GM21515 (cell line): ENCODE measurements around the gene CHST13.

Source experiments
- ATAC-seq: cut with Tn5 transposase; IDR thresholded peaks from one replicate; pipeline ENCODE4 v1.9.1; 2021; ENCODE audit not compliant: unreplicated experiment

The CHST13 gene

DNA sequence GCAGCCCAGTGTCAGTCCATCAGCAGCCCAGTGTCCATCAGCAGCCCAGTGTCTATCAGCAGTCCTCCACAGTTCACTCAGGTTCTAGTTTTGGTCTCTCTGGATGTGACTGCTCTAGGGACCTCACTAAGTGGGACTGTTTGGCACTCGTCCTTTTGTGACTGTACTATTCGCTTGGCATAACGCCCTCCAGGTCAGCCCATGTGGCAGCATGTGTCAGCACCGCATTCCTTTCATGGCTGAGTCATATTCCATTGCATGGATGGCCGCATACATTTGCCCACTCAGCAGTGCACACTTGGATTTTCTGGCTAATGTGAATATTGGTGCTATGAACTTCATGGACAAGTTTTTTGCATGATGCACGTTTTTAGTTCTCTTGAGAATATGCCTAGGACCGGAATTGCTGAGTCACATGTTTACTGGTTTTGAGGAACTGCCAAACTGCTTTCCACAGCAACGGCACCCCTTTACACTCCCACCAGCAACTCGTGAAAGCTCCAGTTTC is 16.4 kb downstream of the CHST13 start:
- ATAC-seq: no peak

DNA sequence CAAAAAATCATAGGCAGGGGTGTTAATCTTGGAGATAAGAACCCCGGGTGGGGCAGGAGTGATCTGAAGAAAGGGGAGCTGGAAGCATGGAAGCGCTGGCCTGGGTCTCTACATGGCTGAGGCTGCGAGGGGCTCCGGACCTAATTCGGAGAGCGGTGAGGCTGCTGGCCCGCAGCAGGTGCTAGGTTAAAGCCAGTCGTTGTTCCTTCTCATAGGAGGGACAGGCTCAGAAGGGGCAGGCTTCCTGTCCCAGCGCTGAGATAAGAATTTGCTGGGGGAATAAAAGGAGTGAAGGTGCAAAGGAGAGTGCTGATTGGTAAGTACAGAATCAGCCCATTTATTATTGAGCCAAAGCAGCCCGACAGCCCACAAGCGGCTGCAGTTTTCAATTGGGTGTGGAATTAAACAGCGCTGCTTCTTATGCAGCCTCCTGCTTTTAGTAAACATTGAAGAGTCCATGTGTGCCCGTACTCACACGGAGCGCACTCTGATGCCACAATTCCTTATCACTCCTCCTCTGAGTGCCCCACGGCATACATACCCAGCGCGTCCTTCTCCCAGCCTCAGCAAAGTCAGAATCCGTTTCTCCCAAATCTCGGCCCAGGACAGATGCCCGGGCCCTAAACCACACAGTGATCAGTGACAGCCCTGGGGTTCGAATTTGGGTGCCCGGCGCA is 17.1 kb downstream of the CHST13 start:
- ATAC-seq: no peak

DNA sequence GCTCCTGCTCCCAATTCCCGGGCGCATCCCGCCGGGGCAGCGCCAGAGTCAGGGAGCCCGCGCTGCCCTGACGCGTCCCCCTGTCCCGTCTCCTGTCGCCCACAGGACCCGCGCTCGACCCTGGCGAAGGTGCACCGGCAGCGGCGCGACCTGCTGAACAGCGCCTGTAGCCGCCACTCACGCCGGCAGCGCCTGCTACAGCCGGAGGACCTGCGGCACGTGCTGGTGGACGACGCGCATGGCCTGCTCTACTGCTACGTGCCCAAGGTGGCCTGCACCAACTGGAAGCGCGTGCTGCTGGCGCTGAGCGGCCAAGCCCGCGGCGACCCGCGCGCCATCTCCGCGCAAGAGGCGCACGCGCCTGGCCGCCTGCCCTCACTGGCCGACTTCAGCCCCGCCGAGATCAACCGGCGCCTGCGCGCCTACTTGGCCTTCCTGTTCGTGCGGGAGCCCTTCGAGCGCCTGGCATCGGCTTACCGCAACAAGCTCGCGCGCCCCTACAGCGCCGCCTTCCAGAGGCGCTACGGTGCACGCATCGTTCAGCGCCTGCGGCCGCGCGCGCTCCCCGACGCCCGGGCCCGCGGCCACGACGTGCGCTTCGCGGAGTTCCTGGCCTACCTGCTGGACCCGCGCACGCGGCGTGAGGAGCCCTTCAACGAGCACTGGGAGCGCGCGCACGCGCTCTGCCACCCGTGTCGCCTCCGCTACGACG is 17.8 kb downstream of the CHST13 start:
- no peak for ATAC-seq

DNA sequence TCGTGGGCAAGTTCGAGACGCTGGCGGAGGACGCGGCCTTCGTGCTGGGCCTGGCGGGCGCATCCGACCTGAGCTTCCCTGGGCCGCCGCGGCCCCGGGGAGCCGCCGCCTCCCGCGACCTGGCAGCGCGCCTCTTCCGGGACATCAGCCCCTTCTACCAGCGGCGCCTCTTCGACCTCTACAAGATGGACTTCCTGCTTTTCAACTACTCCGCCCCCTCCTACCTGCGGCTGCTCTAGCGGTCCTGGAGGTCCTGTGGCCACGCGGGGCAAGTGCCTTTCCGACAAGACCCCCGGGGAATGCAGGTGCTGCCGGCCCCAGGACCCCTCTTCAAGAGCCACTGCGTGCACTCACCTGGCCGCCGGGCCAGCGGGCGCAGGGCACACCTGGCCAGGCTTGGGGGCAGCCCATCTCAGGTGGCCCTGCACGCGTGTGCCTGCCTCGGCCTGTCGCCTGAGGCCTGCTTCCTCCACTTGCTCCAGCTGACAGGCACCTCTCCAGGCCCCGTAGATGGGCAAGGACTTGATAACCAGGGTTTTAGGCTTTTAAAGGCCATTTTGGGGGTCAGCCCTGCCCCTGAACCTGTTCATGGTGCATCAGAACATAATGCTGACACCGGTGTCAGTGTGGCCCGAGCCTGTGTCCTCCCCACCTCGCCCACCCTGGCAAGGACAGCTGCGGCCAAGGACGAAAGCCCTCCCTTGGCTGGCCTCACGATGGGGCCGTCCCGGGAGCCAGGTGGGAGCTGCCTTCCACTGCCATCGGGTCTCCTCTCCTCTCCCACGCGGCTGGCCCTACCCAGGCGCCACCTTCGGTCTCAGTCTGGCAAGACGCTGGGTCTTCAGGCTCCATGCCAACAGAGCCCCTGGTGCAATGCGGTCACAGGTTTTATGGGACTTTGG is 18.6 kb downstream of the CHST13 start:
- no peak for ATAC-seq

DNA sequence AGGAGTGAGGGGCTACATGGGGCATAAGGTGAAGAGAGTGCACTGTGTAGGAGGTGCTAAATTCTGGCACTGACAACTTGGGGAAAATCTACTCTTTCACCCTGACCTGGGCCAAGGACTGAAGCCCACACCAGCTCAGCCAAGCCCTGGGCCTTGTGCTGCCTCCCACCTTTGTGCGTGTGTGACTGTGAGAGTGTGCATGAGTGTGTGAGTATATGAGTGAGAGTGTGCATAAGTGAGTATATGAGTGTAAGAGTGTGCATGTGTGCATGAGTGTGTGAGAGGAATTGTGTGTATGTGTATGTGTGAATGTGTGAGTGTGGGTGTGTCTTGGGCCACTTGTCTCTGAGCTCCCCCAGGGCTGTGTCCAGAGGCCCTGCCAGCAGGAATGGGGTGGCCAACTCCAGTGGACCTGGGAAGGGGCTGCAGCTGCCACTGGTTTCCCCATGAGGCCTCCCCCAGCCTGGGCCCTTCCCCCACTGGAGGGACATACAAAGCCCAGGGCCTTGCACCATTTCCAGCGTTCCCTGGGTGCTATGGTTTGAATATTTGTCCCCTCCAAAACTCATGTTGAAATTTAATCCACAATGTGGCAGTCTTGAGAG is 19.6 kb downstream of the CHST13 start:
- ATAC-seq: no peak

DNA sequence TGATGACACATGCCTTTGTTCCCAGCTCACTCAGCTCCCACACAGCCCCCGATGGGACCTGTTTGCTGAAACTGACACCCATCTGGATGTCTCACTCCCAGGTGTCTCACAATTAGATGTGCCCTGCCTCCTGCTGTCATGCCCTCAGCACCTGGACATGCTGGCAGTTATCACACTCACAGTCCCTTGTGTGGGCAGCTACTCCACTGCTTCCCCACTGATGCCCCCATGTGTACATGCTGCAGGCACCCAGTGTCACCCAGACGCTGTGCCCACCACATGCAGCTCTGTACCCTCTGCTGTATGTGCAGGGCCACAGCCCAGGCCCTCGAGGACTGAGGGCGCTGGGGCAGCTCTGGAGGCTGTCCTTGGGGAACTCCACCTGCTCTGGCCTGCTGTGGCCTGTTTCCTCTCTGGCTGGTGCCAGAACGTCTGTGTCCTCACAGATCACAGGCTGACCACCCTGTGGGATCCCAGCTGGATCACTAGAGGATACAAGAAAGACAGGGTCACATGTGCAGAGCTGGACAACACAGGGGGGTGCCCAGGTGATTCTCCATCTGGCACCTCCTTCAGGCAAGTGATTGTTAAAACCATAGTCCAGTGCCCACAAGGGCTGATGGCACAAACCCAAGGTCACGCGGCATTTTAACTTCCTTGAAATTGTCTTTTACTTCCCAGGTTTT is 20.8 kb downstream of the CHST13 start:
- ATAC-seq: no peak

DNA sequence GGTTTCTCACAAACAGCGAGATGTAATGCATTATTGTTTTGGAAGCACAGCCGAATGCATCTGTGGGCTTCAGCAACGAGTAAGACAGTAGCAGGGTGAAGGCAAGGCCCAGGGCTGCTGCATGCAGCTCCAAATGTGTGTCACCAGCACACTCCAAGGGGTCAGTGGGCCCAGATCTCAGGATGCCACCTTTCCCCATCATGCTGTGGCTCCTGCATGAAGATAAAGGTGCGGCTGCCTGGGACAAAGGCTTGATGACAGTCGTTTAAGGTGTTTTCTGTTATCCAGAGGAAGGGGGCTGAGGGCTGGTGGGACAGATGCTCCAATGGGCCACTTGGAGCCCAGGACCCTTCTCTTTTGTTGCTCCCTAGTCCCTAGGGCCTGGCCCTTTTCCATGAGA is 21.6 kb downstream of the CHST13 start:
- no peak for ATAC-seq

DNA sequence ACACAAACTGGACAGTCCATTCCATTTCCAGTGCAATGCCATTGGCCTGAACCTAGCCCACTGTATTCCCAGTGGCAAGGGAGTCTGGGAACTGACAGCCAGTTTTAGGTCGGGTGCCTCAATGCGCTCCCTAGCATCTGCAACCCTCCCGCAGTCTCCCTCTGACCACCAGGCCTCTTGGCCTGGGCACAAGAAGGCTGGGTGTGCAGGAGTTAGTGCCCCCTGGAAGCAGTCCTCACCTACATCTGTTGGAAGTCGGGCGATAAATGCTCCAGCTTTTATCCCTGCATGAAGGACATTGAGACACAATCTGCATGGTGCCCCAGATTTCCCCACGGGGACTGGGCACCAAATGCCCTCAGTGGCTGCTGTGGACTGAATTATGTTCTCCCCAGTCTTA is 22.1 kb downstream of the CHST13 start:
- no peak for ATAC-seq

DNA sequence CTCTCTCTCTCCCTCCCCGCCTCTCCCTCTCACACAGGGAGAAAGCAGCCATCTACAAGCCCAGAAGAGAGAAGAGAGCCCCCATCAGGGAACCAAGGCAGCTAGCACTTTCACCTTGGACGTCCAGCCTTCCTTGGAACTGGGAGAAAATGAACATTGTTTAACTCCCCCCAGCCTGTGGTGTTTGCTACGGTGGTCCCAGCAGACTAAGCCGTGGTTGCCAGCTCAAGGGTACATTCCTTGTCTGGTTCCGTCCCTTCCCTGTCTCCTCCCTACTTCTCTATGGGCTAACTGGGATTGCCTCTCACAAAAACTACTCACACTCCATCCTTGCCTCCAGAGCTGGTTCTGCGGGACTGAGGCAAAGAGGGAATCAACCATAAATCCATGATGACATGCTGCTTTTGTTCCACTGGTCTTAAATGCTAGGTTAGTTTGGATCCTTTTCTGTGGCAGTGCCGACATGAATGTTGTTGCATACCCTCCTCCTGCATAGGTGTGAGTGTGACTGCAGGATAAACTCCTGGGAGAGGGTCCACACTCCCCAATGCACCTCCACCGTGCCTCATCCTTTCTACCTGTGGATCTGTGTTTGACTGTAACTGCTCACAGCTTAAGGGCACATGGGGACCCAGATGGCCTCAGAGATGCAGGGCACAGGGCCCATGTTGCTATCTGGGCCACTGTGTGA is 22.7 kb downstream of the CHST13 start:
- ATAC-seq: no peak

DNA sequence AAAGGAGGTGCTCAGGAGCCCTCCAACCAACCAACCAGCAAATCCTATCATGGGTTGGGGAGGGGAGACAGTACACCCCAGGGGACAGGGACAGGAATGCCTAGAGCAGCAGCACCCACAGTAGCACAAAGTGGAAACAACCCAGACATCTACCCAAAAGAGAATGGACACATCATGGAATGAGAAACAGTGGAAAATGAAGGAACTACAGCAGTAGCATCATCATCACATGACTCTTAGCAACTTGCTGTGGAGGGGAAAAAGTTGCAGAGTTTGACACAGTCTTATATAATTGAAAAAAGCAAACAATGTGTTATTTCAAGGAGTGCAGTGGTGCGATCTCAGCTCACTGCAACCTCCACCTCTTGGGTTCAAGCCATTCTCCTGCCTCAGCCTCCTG is 23.8 kb downstream of the CHST13 start:
- ATAC-seq: no peak

DNA sequence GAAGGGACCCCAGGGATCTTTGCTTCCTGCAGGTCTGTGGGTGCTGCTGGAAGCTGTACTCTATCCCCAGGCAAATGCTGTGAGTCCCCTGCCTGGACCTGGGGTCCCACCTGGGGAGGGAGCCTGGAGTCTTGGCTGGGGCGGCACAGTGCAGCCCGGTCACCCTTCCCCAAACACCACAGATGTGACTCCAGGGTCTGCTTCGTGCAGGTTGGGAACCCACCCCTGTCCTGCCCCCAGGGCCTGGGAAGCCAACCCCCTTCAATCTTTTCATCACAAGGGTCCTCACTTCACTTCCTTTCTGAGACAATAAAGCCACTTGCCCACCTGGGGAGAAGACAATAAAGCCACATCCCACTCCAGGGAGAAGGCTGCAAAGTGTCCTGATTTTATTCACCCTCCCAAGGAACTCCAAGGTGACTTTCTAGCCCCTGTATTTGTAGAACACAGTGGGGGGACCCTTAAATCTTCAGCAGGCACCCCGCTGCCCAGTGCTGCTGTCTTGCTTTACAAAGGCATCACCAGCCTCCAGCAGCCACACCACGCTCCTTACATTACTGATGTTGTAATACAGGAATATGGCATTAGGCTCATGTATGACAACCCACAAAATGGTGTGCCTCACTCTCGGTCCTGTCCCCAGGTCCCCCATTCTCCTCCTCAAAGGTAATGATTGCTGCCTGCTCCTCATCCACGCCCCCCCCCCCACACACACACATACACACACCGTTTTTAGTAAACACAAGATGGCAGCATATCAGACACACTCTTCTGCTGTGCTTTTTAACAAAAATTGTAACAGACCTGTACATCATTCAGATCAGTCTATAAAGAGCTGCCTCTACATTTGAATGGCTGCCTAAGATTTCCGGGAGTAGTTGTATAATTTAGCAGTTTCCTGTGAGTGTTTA is 24.9 kb downstream of the CHST13 start:
- no peak for ATAC-seq

DNA sequence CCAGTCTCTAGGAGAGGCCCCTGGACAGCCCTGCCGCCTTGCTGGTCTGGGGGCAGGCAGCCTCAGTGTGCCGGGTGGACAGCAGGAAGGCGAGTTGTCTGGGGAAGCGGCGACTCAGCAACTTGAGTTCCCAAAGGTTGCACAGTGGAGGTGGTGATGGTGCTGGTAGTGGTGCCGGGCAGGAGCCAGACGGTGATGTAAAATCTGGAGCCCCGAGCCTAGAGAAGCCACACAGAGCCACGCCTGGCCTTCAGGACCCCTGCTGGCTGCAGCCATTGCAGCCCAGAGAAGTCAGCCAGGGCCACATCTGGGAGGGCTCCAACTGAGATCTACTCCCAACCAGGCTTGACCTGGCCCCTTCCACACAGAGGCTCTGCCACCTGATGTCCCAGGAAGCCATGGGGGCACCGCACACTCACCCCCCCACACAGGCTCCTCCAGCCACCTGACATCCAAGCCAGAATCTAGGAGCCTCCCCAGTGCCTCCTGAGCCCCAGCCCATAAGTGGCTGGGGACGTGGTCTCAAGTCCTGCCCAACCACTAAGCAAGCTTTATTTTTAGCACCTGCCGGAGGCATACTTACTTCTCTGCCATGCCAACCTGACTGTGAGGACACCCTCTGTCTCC is 26.0 kb downstream of the CHST13 start:
- no peak for ATAC-seq

DNA sequence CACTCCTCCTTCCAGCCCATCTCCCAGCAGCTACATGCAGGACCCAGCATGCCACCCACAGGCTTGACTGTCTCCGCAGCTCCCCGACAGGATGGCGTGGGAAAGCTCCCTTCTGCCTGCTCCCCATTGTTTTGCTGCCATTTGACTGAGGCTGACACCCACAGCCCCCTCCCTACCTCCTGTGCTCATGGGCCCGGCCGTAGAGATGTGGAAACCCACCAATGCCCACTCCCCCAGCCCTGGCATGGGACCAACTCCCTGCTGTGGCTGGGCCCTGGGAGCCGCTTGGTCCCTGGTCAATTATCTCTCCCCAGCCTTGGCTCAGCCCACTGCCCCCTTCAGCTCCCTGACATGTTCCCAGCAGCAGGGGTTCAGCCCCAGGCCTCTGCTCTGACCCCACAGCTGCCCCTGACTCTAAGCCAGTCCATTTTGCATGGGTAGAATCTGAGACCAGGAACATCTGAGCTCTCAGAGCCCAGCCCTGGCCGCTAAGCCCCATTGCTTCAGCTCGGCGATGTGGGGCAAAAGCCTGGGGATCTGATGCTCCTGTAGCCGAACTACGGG is 26.6 kb downstream of the CHST13 start:
- no peak for ATAC-seq

DNA sequence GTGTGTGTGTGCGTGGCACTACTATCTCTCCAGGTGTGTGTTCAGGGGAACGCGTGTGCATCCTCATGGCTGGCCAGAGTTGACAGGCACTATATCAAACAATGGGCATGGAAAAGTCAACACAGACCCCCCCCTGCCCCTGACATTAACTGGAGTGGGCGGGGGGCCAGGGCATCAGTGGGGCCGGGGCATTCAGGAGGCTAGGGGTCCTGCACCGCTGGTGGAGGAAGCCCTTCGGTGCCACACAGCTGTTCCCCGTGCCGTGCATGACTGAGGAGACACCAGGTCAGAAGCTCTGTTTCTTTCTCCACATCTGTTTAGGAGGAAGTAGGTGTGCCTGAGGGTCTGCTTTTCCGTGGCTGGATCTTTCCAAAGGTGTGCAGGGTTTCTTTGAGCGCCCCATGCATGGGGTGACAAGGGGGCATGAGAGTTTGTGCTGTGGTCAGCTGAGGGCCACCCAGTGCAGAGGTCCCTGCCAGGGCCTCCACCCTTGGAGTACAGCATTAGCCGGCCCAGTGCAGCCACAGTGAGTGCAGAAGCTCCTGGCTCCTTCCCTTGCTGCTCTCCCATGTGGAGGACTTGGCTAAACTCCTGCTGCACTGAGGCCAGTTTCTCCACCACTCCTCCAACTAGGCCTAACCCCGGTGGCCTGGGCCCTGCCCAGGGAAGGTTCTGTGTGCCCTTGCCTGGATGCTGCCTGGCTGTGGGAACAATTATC is 27.3 kb downstream of the CHST13 start:
- ATAC-seq: no peak

DNA sequence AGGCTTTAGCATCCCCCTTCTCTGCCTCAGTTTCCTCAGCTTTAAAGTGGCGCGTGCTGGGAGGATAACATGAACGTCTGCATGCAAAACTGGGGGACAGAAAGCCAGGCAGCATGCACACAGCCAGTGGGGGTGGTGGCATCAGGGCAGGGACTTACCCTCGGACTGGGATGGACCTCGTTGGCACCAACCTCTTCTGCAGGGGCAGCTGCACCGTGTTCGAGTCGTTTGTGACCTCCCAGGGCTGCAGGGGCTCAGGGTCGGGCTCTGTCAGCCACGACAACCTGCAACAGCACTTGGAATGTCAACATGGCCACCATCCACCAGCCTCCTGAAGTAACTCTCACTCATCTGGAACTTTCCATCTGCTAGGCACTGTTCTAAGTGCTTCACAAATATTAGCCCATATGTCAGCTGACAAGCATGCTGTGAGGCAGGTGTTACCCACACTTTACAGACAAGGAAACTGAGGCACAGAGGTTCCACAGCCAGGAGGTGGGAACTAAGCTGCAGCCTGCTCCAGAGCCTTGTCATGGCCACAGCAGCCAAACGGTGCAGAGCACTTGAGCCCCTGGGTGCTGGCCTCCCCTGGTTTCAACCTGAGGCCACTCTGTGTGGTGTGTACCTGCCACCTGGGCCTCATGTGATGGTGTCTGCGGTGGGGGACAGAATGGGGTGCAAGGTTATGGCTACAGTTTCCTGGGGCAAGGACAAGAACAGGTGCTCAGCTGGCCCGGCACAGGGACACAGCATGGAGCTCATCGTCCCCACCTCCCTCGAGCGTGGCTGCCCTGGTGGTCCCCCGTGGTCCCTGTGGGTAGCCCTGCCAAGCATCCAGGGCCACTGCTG is 28.1 kb downstream of the CHST13 start:
- no peak for ATAC-seq

DNA sequence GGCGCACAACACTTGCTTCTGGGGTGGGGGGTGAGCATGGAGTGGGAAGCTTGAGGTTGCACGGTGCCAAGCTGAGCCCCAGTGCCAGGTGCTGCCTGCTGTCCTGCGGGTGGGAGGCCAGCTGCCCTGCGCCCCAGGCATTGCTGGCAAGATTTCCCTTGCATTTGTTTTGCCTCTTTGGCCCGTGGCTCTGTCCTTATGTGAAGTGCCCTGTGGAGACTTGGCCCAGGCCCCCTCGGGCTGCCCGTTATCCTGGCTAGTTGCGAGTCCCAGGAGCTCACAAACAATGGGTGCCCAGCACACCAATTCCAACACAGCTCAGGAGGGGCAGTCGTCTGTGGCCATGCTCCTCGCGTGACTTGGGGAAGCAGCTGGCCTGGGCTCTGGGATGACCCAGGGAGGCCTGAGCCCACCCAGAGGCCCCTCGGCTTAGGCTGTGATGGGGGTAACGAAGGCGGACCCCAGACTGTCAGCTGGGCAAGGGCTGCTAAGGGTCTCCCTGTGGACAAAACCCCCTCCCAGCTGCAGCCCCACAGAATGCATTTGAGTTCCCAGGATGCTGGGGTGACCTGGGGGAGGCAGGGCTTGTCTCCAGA is 28.8 kb downstream of the CHST13 start:
- ATAC-seq: no peak
